K562 (cell line): ENCODE measurements around the gene KL. TPM values are rescaled to one million over a fixed set of nuclear protein-coding genes. Genes with fewer than 3 reads are reported as not detected.

Experiments used
- ATAC-seq: fragments of 200-7000 bp; cut with Tn5 transposase; 3 replicates; pipeline ENCODE4 v1.9.1; 2020; ENCODE audit warnings: moderate library complexity
- BruUV-seq: library from RNA; stranded (reverse); fragments of 400-500 nt; replicated peaks from 2 replicates; lab custom pipeline; 2021; lab: Mats Ljungman, UMichigan
- CTCF ChIA-PET: fragments of 300-600 bp; formaldehyde crosslinking; extraction: SDS; loops from one replicate; lab custom pipeline; 2021; ENCODE audit warnings: low intra/inter-chr PET ratio; lab: Yijun Ruan, JAX
- POLR2A ChIA-PET: fragments of 300-600, 350-650 bp; sonication (Branson Sonifier 250); formaldehyde crosslinking; extraction: SDS; loops from one replicate; lab custom pipeline; 2021; ENCODE audit warnings: antibody characterized with exemption, inconsistent platforms; lab: Yijun Ruan, JAX
- DNase-seq, 4 experiments: peaks; one replicate each; pipeline versions ENCODE4 v3.0.0 to v3.0.0-alpha.2; 2011 to 2018; ENCODE audit warnings: low spot score in 3 of 4, mixed read lengths in 3 of 4; ENCODE audit errors: extremely low read depth in 1 of 4
- FAIRE-seq: peaks from 2 replicates; lab custom pipeline; 2011; peaks lifted over from hg19 to GRCh38; lab: Jason Lieb, UNC
- H2AFZ ChIP-seq: 2 replicates; pipeline ENCODE4 v1.6.0; 2011; ENCODE audit warnings: low read depth, low read length, control low read depth, inconsistent platforms
- H3K27ac ChIP-seq: fragments of 200-600 bp; 3 replicates; pipeline ENCODE4 v1.8.0; 2011; ENCODE audit warnings: low read depth, mild to moderate bottlenecking, control low read depth, inconsistent platforms, low read length, moderate library complexity, mixed read lengths; ENCODE audit errors: extremely low read depth
- H3K27me3 ChIP-seq, 2 experiments: fragments of 300-600 bp in 1 of 2; 2 replicates in 1 of 2; 3 replicates in 1 of 2; pipeline versions ENCODE4 v1.6.0 to v1.8.0; 2011; ENCODE audit warnings: inconsistent platforms in 2 of 2, low read length in 2 of 2, mild to moderate bottlenecking in 1 of 2, mixed read lengths in 1 of 2, moderate library complexity in 1 of 2; ENCODE audit not compliant: control insufficient read depth in 2 of 2, insufficient read depth in 2 of 2
- H3K36me3 ChIP-seq: fragments of 300-600 bp; 3 replicates; pipeline ENCODE4 v1.8.0; 2011; ENCODE audit warnings: mild to moderate bottlenecking, low read length, inconsistent platforms; ENCODE audit not compliant: control insufficient read depth, insufficient read depth
- H3K4me1 ChIP-seq, 2 experiments: fragments of 200-600 bp in 1 of 2; replicated peaks in 1 of 2; 2 replicates in 1 of 2; 3 replicates in 1 of 2; pipeline versions ENCODE4 v1.5.1 to v1.8.0; 2011; ENCODE audit warnings: inconsistent platforms in 2 of 2, low read length in 2 of 2, mild to moderate bottlenecking in 1 of 2, mixed read lengths in 1 of 2, moderate library complexity in 1 of 2; ENCODE audit not compliant: control insufficient read depth in 2 of 2, insufficient read depth in 2 of 2
- H3K4me2 ChIP-seq: 2 replicates; pipeline ENCODE4 v1.6.1; 2011; ENCODE audit warnings: low read length, control low read depth, inconsistent platforms, mixed read lengths; ENCODE audit not compliant: insufficient read depth
- H3K4me3 ChIP-seq: fragments of 200-600 bp; sonication (generic), shearing (Covaris generic); 2 replicates; pipeline ENCODE4 v1.5.1; 2016; ENCODE audit warnings: control low read depth, inconsistent platforms
- H3K79me2 ChIP-seq: fragments of 200-600 bp; 3 replicates; pipeline ENCODE4 v1.8.0; 2011; ENCODE audit warnings: low read length, inconsistent platforms; ENCODE audit not compliant: control insufficient read depth, insufficient read depth
- H3K9ac ChIP-seq, 2 experiments: 2 replicates each; pipeline versions ENCODE4 v1.6.0 to v1.6.1; 2011; ENCODE audit warnings: low read depth in 2 of 2, low read length in 2 of 2, control low read depth in 1 of 2, inconsistent platforms in 1 of 2, mild to moderate bottlenecking in 1 of 2, mixed read lengths in 1 of 2; ENCODE audit not compliant: insufficient read depth in 1 of 2
- H3K9me1 ChIP-seq: one replicate; pipeline ENCODE4 v1.6.0; 2011; ENCODE audit warnings: inconsistent platforms, mild to moderate bottlenecking, low read length, moderate library complexity; ENCODE audit not compliant: control insufficient read depth, insufficient read depth
- H3K9me3 ChIP-seq: replicated peaks from 2 replicates; pipeline ENCODE4 v1.5.1; 2011; ENCODE audit warnings: low read depth, low read length, inconsistent platforms; ENCODE audit not compliant: control insufficient read depth, insufficient read depth
- H4K20me1 ChIP-seq: replicated peaks from 2 replicates; pipeline ENCODE4 v1.6.1; 2011; ENCODE audit warnings: low read length, inconsistent platforms, mixed read lengths; ENCODE audit not compliant: control insufficient read depth, insufficient read depth
- ARID3B ChIP-seq: fragments of 250-450 bp; sonication (Bioruptor Pico); IDR thresholded peaks from 2 replicates; pipeline ENCODE4 v1.4.0; 2020; ENCODE audit warnings: borderline replicate concordance
- GABPB1 ChIP-seq: sonication (generic); formaldehyde crosslinking; IDR thresholded peaks from 2 replicates; pipeline ENCODE4 v1.8.0; 2022; ENCODE audit warnings: mild to moderate bottlenecking, missing genetic modification reagents
- HDAC3 ChIP-seq: fragments of 450-650 bp; IDR thresholded peaks from 2 replicates; pipeline ENCODE4 v1.6.1; 2018; ENCODE audit warnings: borderline replicate concordance, mild to moderate bottlenecking, moderate library complexity; ENCODE audit not compliant: partially characterized antibody
- HSF4 ChIP-seq: fragments of 250-450 bp; sonication (Bioruptor Pico); IDR thresholded peaks from 2 replicates; pipeline ENCODE4 v2.1.2; 2022; ENCODE audit warnings: mild to moderate bottlenecking, moderate library complexity, borderline replicate concordance
- TCFL5 ChIP-seq: fragments of 250-450 bp; sonication (Bioruptor Pico); conservative IDR thresholded peaks from 2 replicates; pipeline ENCODE4 v1.6.1; 2021; ENCODE audit warnings: mild to moderate bottlenecking, moderate library complexity, matching md5 sums
- ZBTB17 ChIP-seq: fragments of 450-650 bp; formaldehyde crosslinking; IDR thresholded peaks from 2 replicates; pipeline ENCODE4 v1.4.0; 2020; ENCODE audit warnings: mild to moderate bottlenecking
- ZZZ3 ChIP-seq: fragments of 450-650 bp; IDR thresholded peaks from 2 replicates; pipeline ENCODE4 v1.6.1; 2016; ENCODE audit warnings: antibody characterized with exemption, mild to moderate bottlenecking, moderate library complexity
- WGBS: fragments of 100-300 bp; shearing (Covaris generic); methylation state at CpG from one replicate; pipeline ENCODE4 v1.1.6; 2016; ENCODE audit warnings: low coverage, mixed read lengths; ENCODE audit not compliant: insufficient coverage; ENCODE audit errors: missing lambda C conversion rate; 5-methylcytosine and 5-hydroxymethylcytosine counted together
- in situ Hi-C: fragments of 300-500 bp; cut with MboI; formaldehyde crosslinking; loops from 4 replicates; pipeline ENCODE4 v1.15.0; 2018; ENCODE audit warnings: inconsistent platforms, mixed read lengths
- intact Hi-C: fragments of 100-400 bp; cut with micrococcal nuclease; formaldehyde crosslinking; loops from 2 replicates; pipeline ENCODE4 v1.14.2; 2022
- polyA plus RNA-seq, 8 experiments: library from polyadenylated mRNA; depleted of rRNA in 4 of 8; stranded (reverse) in 5 of 8; unstranded in 3 of 8; fragments of >200 nt; fragmentation: Nextera tagmentation in 2 of 8; fragmentation: Illumina TruSeq in 1 of 8; extraction: Ambion mirVana in 2 of 8; extraction: Trizol in 1 of 8; gene quantifications; 2 replicates each; pipeline versions ENCODE4 v1.2.1 to v1.2.3, GENCODE V29; 2011 to 2014; ENCODE audit warnings: inconsistent platforms in 1 of 8, missing spikeins in 1 of 8
- total RNA-seq, 7 experiments: library from RNA; depleted of rRNA in 6 of 7; stranded (reverse); fragments of >200 nt in 6 of 7; fragmentation: Illumina TruSeq in 2 of 7; extraction: Trizol in 2 of 7; gene quantifications; 2 replicates each; pipeline versions ENCODE4 v1.2.1 to v1.2.3, GENCODE V29; 2011 to 2021; ENCODE audit warnings: low replicate concordance in 1 of 7
- TF ChIP-seq, protein P1 (sequence below): fragments of 450-650 bp; IDR thresholded peaks from 2 replicates; pipeline ENCODE4 v1.6.1; 2016; ENCODE audit warnings: mild to moderate bottlenecking, moderate library complexity

The KL gene
- total and polyA plus RNA-seq, 9 of the 15 experiments (the other 6 are each of a cell fraction or from before 2014, with no cell fraction given): not detected

- BruUV-seq: no TSS peak
- Histone ChIP-seq H2AFZ (no peak overlapping the region), H4K20me1 (no peaks in the 10 kb centered on the region; the same call in 1 of the 2 replicates), H3K4me2 (no peak overlapping the region), H3K27ac (no peak overlapping the region), H3K9ac (no peak overlapping the region), H3K9me3 (no peaks in the 10 kb centered on the region), H3K9me1 (no peaks in the 10 kb centered on the region), H3K4me3 (no peak overlapping the region), H3K4me1 (no peaks in the 10 kb centered on the region), H3K79me2 (no peaks in the 10 kb centered on the region), H3K27me3 (no peaks in the 10 kb centered on the region), H3K36me3 (no peaks in the 10 kb centered on the region)
- TF ChIP-seq HDAC3 (no peak), ZBTB17 (no peak), ARID3B (CRISPR knock-in tag) (no peak), GABPB1 (CRISPR knock-in tag) (no peak), HSF4 (no peak), ZZZ3 (no peak), TCFL5 (CRISPR knock-in tag) (no peak)
- TF ChIP-seq, protein P1, sequence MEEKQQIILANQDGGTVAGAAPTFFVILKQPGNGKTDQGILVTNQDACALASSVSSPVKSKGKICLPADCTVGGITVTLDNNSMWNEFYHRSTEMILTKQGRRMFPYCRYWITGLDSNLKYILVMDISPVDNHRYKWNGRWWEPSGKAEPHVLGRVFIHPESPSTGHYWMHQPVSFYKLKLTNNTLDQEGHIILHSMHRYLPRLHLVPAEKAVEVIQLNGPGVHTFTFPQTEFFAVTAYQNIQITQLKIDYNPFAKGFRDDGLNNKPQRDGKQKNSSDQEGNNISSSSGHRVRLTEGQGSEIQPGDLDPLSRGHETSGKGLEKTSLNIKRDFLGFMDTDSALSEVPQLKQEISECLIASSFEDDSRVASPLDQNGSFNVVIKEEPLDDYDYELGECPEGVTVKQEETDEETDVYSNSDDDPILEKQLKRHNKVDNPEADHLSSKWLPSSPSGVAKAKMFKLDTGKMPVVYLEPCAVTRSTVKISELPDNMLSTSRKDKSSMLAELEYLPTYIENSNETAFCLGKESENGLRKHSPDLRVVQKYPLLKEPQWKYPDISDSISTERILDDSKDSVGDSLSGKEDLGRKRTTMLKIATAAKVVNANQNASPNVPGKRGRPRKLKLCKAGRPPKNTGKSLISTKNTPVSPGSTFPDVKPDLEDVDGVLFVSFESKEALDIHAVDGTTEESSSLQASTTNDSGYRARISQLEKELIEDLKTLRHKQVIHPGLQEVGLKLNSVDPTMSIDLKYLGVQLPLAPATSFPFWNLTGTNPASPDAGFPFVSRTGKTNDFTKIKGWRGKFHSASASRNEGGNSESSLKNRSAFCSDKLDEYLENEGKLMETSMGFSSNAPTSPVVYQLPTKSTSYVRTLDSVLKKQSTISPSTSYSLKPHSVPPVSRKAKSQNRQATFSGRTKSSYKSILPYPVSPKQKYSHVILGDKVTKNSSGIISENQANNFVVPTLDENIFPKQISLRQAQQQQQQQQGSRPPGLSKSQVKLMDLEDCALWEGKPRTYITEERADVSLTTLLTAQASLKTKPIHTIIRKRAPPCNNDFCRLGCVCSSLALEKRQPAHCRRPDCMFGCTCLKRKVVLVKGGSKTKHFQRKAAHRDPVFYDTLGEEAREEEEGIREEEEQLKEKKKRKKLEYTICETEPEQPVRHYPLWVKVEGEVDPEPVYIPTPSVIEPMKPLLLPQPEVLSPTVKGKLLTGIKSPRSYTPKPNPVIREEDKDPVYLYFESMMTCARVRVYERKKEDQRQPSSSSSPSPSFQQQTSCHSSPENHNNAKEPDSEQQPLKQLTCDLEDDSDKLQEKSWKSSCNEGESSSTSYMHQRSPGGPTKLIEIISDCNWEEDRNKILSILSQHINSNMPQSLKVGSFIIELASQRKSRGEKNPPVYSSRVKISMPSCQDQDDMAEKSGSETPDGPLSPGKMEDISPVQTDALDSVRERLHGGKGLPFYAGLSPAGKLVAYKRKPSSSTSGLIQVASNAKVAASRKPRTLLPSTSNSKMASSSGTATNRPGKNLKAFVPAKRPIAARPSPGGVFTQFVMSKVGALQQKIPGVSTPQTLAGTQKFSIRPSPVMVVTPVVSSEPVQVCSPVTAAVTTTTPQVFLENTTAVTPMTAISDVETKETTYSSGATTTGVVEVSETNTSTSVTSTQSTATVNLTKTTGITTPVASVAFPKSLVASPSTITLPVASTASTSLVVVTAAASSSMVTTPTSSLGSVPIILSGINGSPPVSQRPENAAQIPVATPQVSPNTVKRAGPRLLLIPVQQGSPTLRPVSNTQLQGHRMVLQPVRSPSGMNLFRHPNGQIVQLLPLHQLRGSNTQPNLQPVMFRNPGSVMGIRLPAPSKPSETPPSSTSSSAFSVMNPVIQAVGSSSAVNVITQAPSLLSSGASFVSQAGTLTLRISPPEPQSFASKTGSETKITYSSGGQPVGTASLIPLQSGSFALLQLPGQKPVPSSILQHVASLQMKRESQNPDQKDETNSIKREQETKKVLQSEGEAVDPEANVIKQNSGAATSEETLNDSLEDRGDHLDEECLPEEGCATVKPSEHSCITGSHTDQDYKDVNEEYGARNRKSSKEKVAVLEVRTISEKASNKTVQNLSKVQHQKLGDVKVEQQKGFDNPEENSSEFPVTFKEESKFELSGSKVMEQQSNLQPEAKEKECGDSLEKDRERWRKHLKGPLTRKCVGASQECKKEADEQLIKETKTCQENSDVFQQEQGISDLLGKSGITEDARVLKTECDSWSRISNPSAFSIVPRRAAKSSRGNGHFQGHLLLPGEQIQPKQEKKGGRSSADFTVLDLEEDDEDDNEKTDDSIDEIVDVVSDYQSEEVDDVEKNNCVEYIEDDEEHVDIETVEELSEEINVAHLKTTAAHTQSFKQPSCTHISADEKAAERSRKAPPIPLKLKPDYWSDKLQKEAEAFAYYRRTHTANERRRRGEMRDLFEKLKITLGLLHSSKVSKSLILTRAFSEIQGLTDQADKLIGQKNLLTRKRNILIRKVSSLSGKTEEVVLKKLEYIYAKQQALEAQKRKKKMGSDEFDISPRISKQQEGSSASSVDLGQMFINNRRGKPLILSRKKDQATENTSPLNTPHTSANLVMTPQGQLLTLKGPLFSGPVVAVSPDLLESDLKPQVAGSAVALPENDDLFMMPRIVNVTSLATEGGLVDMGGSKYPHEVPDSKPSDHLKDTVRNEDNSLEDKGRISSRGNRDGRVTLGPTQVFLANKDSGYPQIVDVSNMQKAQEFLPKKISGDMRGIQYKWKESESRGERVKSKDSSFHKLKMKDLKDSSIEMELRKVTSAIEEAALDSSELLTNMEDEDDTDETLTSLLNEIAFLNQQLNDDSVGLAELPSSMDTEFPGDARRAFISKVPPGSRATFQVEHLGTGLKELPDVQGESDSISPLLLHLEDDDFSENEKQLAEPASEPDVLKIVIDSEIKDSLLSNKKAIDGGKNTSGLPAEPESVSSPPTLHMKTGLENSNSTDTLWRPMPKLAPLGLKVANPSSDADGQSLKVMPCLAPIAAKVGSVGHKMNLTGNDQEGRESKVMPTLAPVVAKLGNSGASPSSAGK: no peak
- ChIA-PET POLR2A (no interaction called here), CTCF (no interaction called here)
- no peak for ATAC-seq
- no peak for FAIRE-seq
- intact Hi-C loops: no loop called here
- no peak for DNase-seq
- 0% methylated on average over 5 of the region's 5 CpGs for WGBS
- in situ Hi-C loops: no loop called here
These were observed 7.1 kb upstream of the KL start for GRCh38 chr13:33008946-33009722.
